Parathyroid adenoma (tissue), 2 donors: ENCODE results near the gene TDRKH.
A peak's percentile ranks its signal among the peaks of the same experiment; 100 is the strongest.

Experiments used
- H2AFZ ChIP-seq: fragments of 300-600 bp; sonication (generic); one replicate; pipeline ENCODE4 v1.7.0; 2017; ENCODE audit warnings: antibody characterized with exemption, mild to moderate bottlenecking
- H3K27ac ChIP-seq: fragments of 300-600 bp; sonication (generic); one replicate; pipeline ENCODE4 v1.7.0; 2017
- H3K27me3 ChIP-seq: fragments of 300-600 bp; sonication (generic); one replicate; pipeline ENCODE4 v1.7.0; 2017; ENCODE audit warnings: low read length; ENCODE audit not compliant: control insufficient read depth, insufficient read depth
- H3K36me3 ChIP-seq: fragments of 300-600 bp; sonication (generic); one replicate; pipeline ENCODE4 v1.7.0; 2017; ENCODE audit warnings: low read length; ENCODE audit not compliant: control insufficient read depth, insufficient read depth
- H3K4me1 ChIP-seq: fragments of 300-600 bp; sonication (generic); one replicate; pipeline ENCODE4 v1.7.0; 2017; ENCODE audit warnings: control low read depth
- H3K4me2 ChIP-seq: fragments of 300-600 bp; sonication (generic); one replicate; pipeline ENCODE4 v1.7.0; 2017; ENCODE audit warnings: low read length
- H3K4me3 ChIP-seq: fragments of 300-600 bp; sonication (generic); one replicate; pipeline ENCODE4 v1.7.0; 2017; ENCODE audit warnings: low read depth, low read length
- H3K79me2 ChIP-seq: fragments of 300-600 bp; sonication (generic); one replicate; pipeline ENCODE4 v1.7.0; 2017; ENCODE audit warnings: control low read depth
- H3K9ac ChIP-seq: fragments of 300-600 bp; sonication (generic); one replicate; pipeline ENCODE4 v1.7.0; 2017; ENCODE audit warnings: mild to moderate bottlenecking
- H3K9me3 ChIP-seq: fragments of 300-600 bp; sonication (generic); one replicate; pipeline ENCODE4 v1.7.0; 2017; ENCODE audit warnings: low read length; ENCODE audit not compliant: control insufficient read depth
- CTCF ChIP-seq: fragments of 300-600 bp; sonication (generic); IDR thresholded peaks from one replicate; pipeline ENCODE4 v1.7.0; 2017; ENCODE audit warnings: antibody characterized with exemption, mild to moderate bottlenecking
- donor health status: primary hyperparathyroidism.

TDRKH gene

GRCh38 chr1:151762941-151763921 is 27.1 kb downstream of the TDRKH start, which contains the start of gene MRPL9:
MRPL9 (minus strand) TSS chr1:151763496; CDS start chr1:151763479, 17 bp downstream.
- H3K27ac ChIP-seq: peak within 1 kb of the TSS; percentile 93
- no peak for TF ChIP-seq CTCF
- H3K27me3 ChIP-seq: no peaks in the 10 kb centered on the region
- H3K9me3 ChIP-seq: no peaks in the 10 kb centered on the region
- no peaks in the 10 kb centered on the region for H3K36me3 ChIP-seq
- peak within 1 kb of the TSS; percentile 53 for H3K9ac ChIP-seq
- H3K4me1 ChIP-seq: peaks cover 15% of the 10 kb centered on the region
- H3K4me3 ChIP-seq: peak within 1 kb of the TSS; percentile 85
- peak within 1 kb of the TSS; percentile 79 for H2AFZ ChIP-seq
- H3K4me2 ChIP-seq: peak within 1 kb of the TSS; percentile 94
- H3K79me2 ChIP-seq: no peaks in the 10 kb centered on the region

- Histone ChIP-seq H3K9me3 (no peaks in the 10 kb centered on the region), H3K9ac (no peak overlapping the region), H3K4me1 (peaks cover 6% of the 10 kb centered on the region), H3K36me3 (no peaks in the 10 kb centered on the region), H3K27ac (no peak overlapping the region), H3K4me2 (no peak overlapping the region), H2AFZ (no peak overlapping the region), H3K27me3 (no peaks in the 10 kb centered on the region), H3K4me3 (no peak overlapping the region), H3K79me2 (no peaks in the 10 kb centered on the region)
- TF ChIP-seq CTCF: no peak
These were observed 29.5 kb downstream of the TDRKH start for GRCh38 chr1:151760597-151761385.

- H3K27ac ChIP-seq: peak overlapping the region; percentile 47
- H3K36me3 ChIP-seq: no peaks in the 10 kb centered on the region
- H3K4me1 ChIP-seq: peaks cover 3% of the 10 kb centered on the region
- H3K4me2 ChIP-seq: peak overlapping the region; percentile 33
- H3K79me2 ChIP-seq: no peaks in the 10 kb centered on the region
- no peak overlapping the region for H3K4me3 ChIP-seq
- H3K9ac ChIP-seq: no peak overlapping the region
- no peak for TF ChIP-seq CTCF
- no peak overlapping the region for H2AFZ ChIP-seq
- H3K9me3 ChIP-seq: no peaks in the 10 kb centered on the region
- no peaks in the 10 kb centered on the region for H3K27me3 ChIP-seq
These were observed 31.1 kb downstream of the TDRKH start for GRCh38 chr1:151759241-151759640.

GRCh38 chr1:151756291-151756690 is 34.0 kb downstream of the TDRKH start:
- Histone ChIP-seq H3K79me2 (no peaks in the 10 kb centered on the region), H3K4me3 (no peak overlapping the region), H3K27me3 (no peaks in the 10 kb centered on the region), H3K9me3 (no peaks in the 10 kb centered on the region), H3K4me1 (peaks cover 3% of the 10 kb centered on the region), H2AFZ (no peak overlapping the region), H3K36me3 (no peaks in the 10 kb centered on the region), H3K4me2 (no peak overlapping the region), H3K27ac (no peak overlapping the region), H3K9ac (no peak overlapping the region)
- TF ChIP-seq CTCF: no peak
